Nephron (organoid): Measurements from ENCODE around the gene FBXL17.

ENCODE experiments used
- H3K27ac Mint-ChIP-seq, 3 experiments: 2 replicates each; pipeline ENCODE4 v1.8.0; 2020; ENCODE audit warnings: mixed read lengths in 3 of 3, mild to moderate bottlenecking in 2 of 3, moderate library complexity in 1 of 3
- H3K27me3 Mint-ChIP-seq: 2 replicates; pipeline ENCODE4 v1.8.0; 2021; ENCODE audit warnings: low read depth, mild to moderate bottlenecking, moderate library complexity, mixed read lengths
- H3K36me3 Mint-ChIP-seq: 2 replicates; pipeline ENCODE4 v1.8.0; 2020; ENCODE audit warnings: low read depth, mixed read lengths
- H3K4me1 Mint-ChIP-seq: 2 replicates; pipeline ENCODE4 v1.8.0; 2020; ENCODE audit warnings: mixed read lengths
- H3K4me3 Mint-ChIP-seq, 3 experiments: 2 replicates each; pipeline ENCODE4 v1.8.0; 2020; ENCODE audit warnings: mild to moderate bottlenecking in 3 of 3, mixed read lengths in 3 of 3, moderate library complexity in 2 of 3
- H3K9me3 Mint-ChIP-seq: 2 replicates; pipeline ENCODE4 v1.8.0; 2020; ENCODE audit warnings: mixed read lengths
- TF ChIP-seq, protein P1 (sequence below), 3 experiments: fragments of 200-600 bp; sonication (generic); IDR thresholded peaks; one replicate each; pipeline ENCODE4 v1.5.0; 2021; ENCODE audit warnings: antibody characterized with exemption in 3 of 3; ENCODE audit not compliant: unreplicated experiment in 3 of 3

The FBXL17 gene

DNA sequence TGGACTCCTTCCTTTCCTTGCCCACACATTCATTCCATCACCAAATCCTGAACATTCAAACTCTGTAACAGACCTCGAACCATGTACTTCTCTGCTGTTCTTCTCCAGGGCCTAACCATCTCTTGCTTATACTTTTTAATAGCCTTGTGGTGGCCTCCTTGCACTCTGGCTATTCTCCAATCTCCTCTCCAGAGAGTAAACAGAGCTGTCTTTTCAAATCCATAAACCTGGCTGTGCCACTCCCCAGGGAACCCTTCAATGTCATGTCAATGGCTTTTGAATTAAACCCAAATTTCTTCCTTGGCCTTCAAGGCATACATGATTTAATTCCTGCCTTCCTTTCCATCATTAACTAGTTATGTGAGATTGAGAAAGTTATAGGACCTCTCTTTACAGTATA is 433.5 kb downstream of the FBXL17 start:
- TF ChIP-seq, protein P1, sequence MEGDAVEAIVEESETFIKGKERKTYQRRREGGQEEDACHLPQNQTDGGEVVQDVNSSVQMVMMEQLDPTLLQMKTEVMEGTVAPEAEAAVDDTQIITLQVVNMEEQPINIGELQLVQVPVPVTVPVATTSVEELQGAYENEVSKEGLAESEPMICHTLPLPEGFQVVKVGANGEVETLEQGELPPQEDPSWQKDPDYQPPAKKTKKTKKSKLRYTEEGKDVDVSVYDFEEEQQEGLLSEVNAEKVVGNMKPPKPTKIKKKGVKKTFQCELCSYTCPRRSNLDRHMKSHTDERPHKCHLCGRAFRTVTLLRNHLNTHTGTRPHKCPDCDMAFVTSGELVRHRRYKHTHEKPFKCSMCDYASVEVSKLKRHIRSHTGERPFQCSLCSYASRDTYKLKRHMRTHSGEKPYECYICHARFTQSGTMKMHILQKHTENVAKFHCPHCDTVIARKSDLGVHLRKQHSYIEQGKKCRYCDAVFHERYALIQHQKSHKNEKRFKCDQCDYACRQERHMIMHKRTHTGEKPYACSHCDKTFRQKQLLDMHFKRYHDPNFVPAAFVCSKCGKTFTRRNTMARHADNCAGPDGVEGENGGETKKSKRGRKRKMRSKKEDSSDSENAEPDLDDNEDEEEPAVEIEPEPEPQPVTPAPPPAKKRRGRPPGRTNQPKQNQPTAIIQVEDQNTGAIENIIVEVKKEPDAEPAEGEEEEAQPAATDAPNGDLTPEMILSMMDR (IDR thresholded peaks at IDR 0.05; ENCODE audit: unreplicated experiment in 3 of 3), result no peak
- H3K9me3 Mint-ChIP-seq, result no peaks in the 10 kb centered on the region
- H3K4me3 Mint-ChIP-seq, result no peak overlapping the region
- no peaks in the 10 kb centered on the region for H3K27me3 Mint-ChIP-seq
- H3K27ac Mint-ChIP-seq, result no peak overlapping the region
- no peaks in the 10 kb centered on the region for H3K36me3 Mint-ChIP-seq
- no peaks in the 10 kb centered on the region for H3K4me1 Mint-ChIP-seq

DNA sequence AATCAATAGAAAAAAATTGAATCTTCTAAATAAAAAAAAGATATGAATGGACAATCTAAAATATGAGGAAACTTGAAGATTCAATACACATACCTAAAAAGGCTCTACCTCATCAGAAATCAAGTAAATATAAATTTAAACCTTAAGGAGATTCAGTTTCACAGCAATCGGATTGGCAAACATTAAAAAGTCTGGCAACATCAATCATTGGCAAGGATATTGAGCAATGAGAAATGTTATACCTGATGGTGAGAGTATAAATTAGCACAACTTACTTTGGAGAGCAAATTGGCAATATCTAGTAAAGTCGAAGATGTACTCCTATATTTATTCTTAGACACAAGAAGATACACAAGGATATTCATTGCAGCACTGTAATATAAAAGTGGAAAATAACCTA is 436.8 kb downstream of the FBXL17 start:
- TF ChIP-seq, protein P1 (IDR thresholded peaks at IDR 0.05; ENCODE audit: unreplicated experiment in 3 of 3), result no peak
- Mint-ChIP-seq H3K9me3 (no peaks in the 10 kb centered on the region), H3K27me3 (no peaks in the 10 kb centered on the region), H3K4me3 (no peak overlapping the region), H3K27ac (no peak overlapping the region), H3K4me1 (no peaks in the 10 kb centered on the region), H3K36me3 (no peaks in the 10 kb centered on the region)

DNA sequence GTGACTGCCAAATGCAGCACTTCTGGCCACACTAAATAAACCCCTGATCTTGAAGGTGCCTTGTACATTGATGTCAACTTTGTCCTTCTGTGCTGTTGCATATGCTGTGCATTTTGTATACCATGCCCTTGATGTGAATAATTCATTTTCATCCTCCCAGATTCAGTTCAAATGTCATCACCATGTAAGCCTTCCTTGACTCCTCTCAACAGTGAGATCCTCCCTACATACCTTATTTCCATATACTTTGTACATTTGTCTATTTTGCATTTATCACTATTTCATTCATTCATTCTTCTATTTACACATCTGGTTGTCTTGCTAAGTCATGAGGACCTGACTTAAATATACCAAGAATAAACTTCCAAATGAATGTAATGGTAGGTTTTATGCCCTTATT is 438.0 kb downstream of the FBXL17 start:
- Mint-ChIP-seq H3K4me3 (no peak overlapping the region), H3K36me3 (no peaks in the 10 kb centered on the region), H3K27me3 (no peaks in the 10 kb centered on the region), H3K9me3 (no peaks in the 10 kb centered on the region), H3K4me1 (no peaks in the 10 kb centered on the region), H3K27ac (no peak overlapping the region)
- TF ChIP-seq, protein P1 (IDR thresholded peaks at IDR 0.05; ENCODE audit: unreplicated experiment in 3 of 3), result no peak

DNA sequence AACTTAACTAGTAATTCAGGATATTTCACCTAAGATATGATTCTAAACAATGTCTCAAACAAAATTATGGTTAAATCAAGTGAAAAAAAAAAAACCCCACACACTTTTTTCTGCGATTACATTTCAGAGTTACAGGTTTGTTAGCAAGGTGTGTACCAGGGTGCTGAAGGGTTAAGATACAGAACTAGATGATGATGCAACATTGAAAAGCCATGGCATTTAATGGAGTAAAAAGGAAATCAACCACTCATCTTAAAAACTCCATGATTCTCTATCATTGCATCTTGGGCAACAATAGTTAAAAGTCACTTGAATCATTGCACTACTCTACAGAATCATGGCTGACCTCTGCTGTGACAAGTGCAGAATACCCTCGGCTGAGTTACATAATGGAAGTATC is 440.9 kb downstream of the FBXL17 start:
- Mint-ChIP-seq H3K4me3 (no peak overlapping the region), H3K27me3 (no peaks in the 10 kb centered on the region), H3K9me3 (no peaks in the 10 kb centered on the region)

DNA sequence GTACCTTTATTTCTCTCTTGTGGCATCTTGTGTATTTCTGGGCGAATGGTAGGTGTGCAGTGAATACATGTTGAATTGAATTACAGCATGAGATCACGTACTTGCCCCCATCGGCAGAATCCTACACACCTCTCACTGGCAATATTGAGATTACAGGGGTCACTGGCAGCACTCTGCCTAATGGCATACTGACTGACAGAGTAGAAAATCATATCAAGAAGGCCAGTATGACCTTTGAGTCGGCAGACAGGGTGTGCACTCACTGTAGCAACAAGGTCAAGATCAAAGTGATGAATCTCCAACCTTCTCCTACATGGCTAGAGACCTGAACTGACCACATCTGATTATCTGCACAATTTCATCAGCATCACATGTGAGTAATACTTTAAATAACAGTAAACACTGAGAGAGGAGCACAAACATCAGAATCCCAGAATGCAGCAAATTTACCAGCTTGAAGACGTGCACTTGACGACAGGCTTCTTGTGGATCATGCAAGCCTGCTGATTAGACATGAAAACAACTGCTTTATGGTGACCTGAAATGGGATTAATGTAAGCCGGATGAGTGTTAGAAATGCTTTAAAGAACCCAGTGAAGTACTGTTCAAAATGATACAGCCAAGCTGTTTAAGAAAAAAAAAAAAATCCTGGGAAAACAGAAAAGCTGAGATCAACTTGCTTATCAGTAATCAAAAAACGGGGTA is 444.1 kb downstream of the FBXL17 start:
- TF ChIP-seq, protein P1 (IDR thresholded peaks at IDR 0.05; ENCODE audit: unreplicated experiment in 3 of 3), result no peak
- Mint-ChIP-seq H3K9me3 (no peaks in the 10 kb centered on the region), H3K4me3 (no peak overlapping the region), H3K27me3 (no peaks in the 10 kb centered on the region), H3K27ac (peak overlapping the region in 2 of 3 experiments; percentile 5 to 77), H3K4me1 (peaks cover 11% of the 10 kb centered on the region), H3K36me3 (no peaks in the 10 kb centered on the region)

More for the DNA sequence above, 440.9 kb downstream of the FBXL17 start:
- TF ChIP-seq, protein P1 (IDR thresholded peaks at IDR 0.05; ENCODE audit: unreplicated experiment in 3 of 3), result no peak
- Mint-ChIP-seq H3K27ac (no peak overlapping the region), H3K36me3 (no peaks in the 10 kb centered on the region), H3K4me1 (peaks cover 11% of the 10 kb centered on the region)

DNA sequence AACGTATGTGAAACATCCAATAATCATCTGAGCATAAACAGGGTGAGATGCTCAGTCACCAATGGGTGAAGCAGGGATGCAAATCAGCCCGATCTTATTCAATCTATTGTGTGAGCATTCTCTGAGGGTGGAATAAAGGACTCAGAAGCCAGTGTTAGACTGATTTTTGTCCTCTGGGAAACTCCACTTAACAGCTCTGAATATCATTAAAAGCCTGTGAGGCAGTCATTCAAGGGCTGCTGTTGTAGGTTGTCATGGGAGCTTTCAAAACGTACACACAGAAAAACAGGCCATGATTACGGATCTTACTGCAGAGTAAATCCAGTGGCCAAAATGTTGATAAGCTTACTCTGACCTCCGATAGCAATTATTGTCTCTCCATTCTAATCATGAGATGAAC is 444.7 kb downstream of the FBXL17 start:
- no peak overlapping the region for H3K4me3 Mint-ChIP-seq
- TF ChIP-seq, protein P1 (IDR thresholded peaks at IDR 0.05; ENCODE audit: unreplicated experiment in 3 of 3), result no peak
- peak overlapping the region in 2 of 3 experiments; percentile 5 to 77 for H3K27ac Mint-ChIP-seq
- no peaks in the 10 kb centered on the region for H3K27me3 Mint-ChIP-seq
- H3K9me3 Mint-ChIP-seq, result no peaks in the 10 kb centered on the region
- H3K4me1 Mint-ChIP-seq, result peaks cover 11% of the 10 kb centered on the region
- H3K36me3 Mint-ChIP-seq, result no peaks in the 10 kb centered on the region
